Progenitor cell of endocrine pancreas (in vitro differentiated cells): ENCODE data around the gene RGS3. TPM values are rescaled to one million over a fixed set of nuclear protein-coding genes. Genes with fewer than 3 reads are reported as not detected.

Experiments
- DNase-seq: peaks from one replicate; pipeline ENCODE4 v3.0.0; 2021; ENCODE audit warnings: low spot score; ENCODE audit not compliant: unreplicated experiment
- H3K27ac Mint-ChIP-seq: 2 replicates; pipeline ENCODE4 v1.8.0; 2021; ENCODE audit warnings: mild to moderate bottlenecking, moderate library complexity, mixed read lengths
- H3K27me3 Mint-ChIP-seq: 2 replicates; pipeline ENCODE4 v1.8.0; 2021; ENCODE audit warnings: mixed read lengths
- H3K36me3 Mint-ChIP-seq: 2 replicates; pipeline ENCODE4 v1.8.0; 2022; ENCODE audit warnings: mixed read lengths; ENCODE audit not compliant: insufficient read depth
- H3K4me1 Mint-ChIP-seq: 2 replicates; pipeline ENCODE4 v1.8.0; 2021; ENCODE audit warnings: low read depth, mixed read lengths
- H3K4me3 Mint-ChIP-seq: 2 replicates; pipeline ENCODE4 v1.8.0; 2021; ENCODE audit warnings: low read depth, mild to moderate bottlenecking, moderate library complexity, mixed read lengths
- H3K9me3 Mint-ChIP-seq: 2 replicates; pipeline ENCODE4 v1.8.0; 2021; ENCODE audit warnings: low read depth, mixed read lengths
- CTCF ChIP-seq: fragments of 200-600 bp; sonication (generic); IDR thresholded peaks from one replicate; pipeline ENCODE4 v1.5.0; 2021; ENCODE audit warnings: antibody characterized with exemption, mild to moderate bottlenecking; ENCODE audit not compliant: unreplicated experiment
- total RNA-seq: library from RNA; stranded (reverse); gene quantifications from 2 replicates; pipeline ENCODE4 v1.2.1, GENCODE V29; 2021

The RGS3 gene
- total RNA-seq, 1 donor from 2014 or later = 39.3 TPM

DNA sequence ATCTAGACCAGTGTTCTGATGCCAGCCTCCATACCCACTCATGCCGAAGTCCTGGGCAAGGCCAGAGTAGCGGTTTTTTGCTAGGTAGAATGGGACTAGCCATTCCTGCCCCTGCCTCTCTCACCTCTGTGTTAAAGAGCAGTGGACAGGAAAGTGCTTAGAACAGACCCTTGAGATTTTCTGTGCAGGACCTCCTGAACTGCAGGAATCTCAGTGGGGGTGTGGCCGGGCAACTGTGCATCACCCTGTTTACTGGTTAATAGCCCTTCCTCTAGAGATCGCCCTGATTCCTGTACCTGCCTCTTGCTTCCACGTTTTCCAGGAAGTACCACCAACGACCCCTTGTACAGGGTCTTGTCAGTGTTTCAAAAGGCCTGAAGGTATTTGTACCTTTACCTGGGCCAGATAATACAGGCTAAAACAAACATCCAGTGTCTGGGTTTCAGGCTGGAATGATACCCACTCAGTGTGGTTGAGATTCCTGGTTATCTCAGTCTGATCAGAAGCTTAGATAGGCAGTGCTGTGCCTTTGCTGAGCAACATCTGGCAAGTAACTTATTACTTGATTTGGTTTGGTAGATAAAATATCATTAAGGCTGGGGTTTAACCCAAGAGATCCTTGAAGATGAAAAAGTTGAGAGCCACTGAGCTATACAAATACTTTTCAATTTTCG is 65.9 kb downstream of the RGS3 start:
- H3K36me3 Mint-ChIP-seq = peaks cover 3% of the 10 kb centered on the region
- no peak for TF ChIP-seq CTCF
- H3K27me3 Mint-ChIP-seq = no peaks in the 10 kb centered on the region
- no peak for DNase-seq
- H3K4me1 Mint-ChIP-seq = peaks cover 15% of the 10 kb centered on the region
- H3K4me3 Mint-ChIP-seq = no peak overlapping the region
- no peaks in the 10 kb centered on the region for H3K9me3 Mint-ChIP-seq
- no peak overlapping the region for H3K27ac Mint-ChIP-seq

DNA sequence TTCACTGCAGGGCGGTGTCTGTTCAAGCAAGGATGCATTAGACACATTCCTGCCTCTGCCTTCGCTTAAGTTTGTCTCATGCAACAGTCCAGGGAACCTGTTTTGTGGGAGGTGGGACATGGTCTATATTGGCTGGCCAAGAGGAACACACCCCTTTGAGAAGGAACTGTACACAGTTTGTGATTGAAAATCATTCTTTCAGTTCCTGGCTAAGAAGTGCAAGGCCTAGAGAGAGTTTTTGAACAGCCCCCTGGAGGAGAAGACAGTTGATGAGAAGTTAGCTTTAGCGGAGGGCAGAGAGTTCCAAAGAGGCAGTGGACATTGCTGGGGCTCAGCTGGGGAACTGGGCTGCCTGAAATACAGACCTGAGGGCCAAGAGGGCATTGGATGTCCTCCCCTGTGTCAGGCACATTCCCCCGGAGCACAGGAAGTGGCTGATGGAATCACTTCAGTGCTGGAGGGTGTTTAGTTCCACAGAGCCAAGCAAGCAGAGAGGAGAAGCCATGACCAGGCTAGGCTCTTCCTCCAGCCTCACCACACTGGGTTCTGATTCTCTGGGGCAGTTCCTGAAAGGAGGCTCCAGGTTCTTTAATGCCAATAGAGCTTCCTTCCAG is 66.6 kb downstream of the RGS3 start:
- Mint-ChIP-seq H3K9me3 (no peaks in the 10 kb centered on the region), H3K36me3 (peaks cover 3% of the 10 kb centered on the region), H3K27ac (no peak overlapping the region), H3K27me3 (no peaks in the 10 kb centered on the region), H3K4me1 (peaks cover 15% of the 10 kb centered on the region), H3K4me3 (no peak overlapping the region)
- no peak for DNase-seq
- no peak for TF ChIP-seq CTCF

GRCh38 chr9:113530942-113531341 is 67.4 kb downstream of the RGS3 start:
- TF ChIP-seq CTCF = no peak
- peaks cover 15% of the 10 kb centered on the region for H3K4me1 Mint-ChIP-seq
- H3K9me3 Mint-ChIP-seq = no peaks in the 10 kb centered on the region
- no peak for DNase-seq
- H3K27me3 Mint-ChIP-seq = no peaks in the 10 kb centered on the region
- no peak overlapping the region for H3K27ac Mint-ChIP-seq
- peaks cover 3% of the 10 kb centered on the region for H3K36me3 Mint-ChIP-seq
- no peak overlapping the region for H3K4me3 Mint-ChIP-seq

DNA sequence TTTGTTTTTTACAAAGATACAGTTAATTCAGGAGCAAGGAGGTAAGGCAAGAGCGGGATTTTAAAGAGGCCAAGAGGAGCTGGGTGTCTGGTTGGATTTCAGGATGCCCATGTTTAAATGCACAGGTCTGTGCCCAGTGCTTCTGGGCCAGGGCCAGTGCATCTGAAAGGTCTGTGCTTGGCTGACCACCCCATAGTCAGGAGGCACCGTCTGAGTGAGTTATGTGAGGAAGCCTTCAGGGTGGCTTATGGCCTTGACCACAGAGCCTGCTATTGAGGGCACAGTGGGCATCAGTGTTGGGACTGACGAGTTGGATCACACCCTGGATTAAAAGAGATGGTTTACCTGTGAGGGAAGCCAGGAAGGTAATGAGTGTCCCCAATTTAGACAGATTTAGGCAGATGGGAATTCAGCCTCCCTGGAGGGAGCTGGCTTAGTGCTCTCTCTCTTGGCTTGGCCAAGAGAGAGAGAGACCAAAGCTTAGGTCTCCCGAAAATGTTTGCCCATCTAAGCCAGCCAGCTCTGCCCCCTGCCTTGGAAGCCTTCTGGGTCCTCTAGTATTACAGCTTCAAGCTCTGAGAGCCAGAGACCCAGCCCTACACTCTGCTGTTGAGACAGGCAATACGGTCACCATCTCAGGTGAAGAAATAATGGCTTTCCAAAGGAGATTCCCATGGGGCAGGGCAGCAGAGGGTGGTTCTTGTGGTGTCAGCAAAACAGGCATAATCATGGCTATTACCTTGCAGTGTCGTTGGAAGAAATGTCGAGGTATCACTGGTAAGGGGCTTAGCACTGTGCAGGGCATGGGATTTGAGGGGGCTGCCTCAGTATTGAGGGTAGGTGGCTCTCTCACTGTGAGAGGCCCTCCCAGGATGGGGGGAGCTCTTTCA is 68.6 kb downstream of the RGS3 start:
- H3K27me3 Mint-ChIP-seq = no peaks in the 10 kb centered on the region
- no peak for TF ChIP-seq CTCF
- DNase-seq = no peak
- peaks cover 15% of the 10 kb centered on the region for H3K4me1 Mint-ChIP-seq
- no peak overlapping the region for H3K27ac Mint-ChIP-seq
- H3K9me3 Mint-ChIP-seq = no peaks in the 10 kb centered on the region
- H3K36me3 Mint-ChIP-seq = peaks cover 3% of the 10 kb centered on the region
- no peak overlapping the region for H3K4me3 Mint-ChIP-seq

GRCh38 chr9:113532809-113533190 is 69.3 kb downstream of the RGS3 start:
- DNase-seq = no peak
- Mint-ChIP-seq H3K9me3 (no peaks in the 10 kb centered on the region), H3K27ac (no peak overlapping the region), H3K36me3 (peaks cover 3% of the 10 kb centered on the region), H3K4me1 (peaks cover 15% of the 10 kb centered on the region), H3K4me3 (no peak overlapping the region), H3K27me3 (no peaks in the 10 kb centered on the region)
- TF ChIP-seq CTCF = no peak
